ENCODE results near the gene PLD3. TPM values are rescaled to one million over a fixed set of nuclear protein-coding genes. Genes with fewer than 3 reads are reported as not detected.
A peak's percentile ranks its signal among the peaks of the same experiment; 100 is the strongest.

PLD3 gene
- total RNA-seq, 2 experiments from 2014 or later: 109 to 114 TPM

DNA sequence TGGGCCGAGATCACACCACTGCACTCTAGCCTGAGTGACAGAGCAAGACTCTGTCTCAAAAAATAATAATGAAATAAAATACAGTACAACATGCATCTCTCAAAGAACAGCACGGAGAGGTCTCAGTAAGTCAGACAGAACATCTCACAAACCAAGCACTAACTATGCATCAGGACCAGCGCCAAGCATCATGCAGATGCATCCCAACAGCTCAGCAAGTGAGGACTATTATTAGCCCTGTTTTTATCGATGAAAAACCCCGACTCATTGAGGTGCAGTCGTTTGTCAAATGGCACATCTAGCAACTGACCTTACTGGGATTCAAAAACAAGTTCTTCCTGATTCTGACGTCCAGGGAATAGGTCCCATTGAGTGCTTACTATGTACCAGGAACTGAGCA is 4.1 kb upstream of the PLD3 start:
- H3K9me2 ChIP-seq (ENCODE audit: insufficient read depth, low read length): no peaks in the 10 kb centered on the region
- H3K4me2 ChIP-seq (ENCODE audit: low read length): no peak overlapping the region
- TF ChIP-seq, protein P1, sequence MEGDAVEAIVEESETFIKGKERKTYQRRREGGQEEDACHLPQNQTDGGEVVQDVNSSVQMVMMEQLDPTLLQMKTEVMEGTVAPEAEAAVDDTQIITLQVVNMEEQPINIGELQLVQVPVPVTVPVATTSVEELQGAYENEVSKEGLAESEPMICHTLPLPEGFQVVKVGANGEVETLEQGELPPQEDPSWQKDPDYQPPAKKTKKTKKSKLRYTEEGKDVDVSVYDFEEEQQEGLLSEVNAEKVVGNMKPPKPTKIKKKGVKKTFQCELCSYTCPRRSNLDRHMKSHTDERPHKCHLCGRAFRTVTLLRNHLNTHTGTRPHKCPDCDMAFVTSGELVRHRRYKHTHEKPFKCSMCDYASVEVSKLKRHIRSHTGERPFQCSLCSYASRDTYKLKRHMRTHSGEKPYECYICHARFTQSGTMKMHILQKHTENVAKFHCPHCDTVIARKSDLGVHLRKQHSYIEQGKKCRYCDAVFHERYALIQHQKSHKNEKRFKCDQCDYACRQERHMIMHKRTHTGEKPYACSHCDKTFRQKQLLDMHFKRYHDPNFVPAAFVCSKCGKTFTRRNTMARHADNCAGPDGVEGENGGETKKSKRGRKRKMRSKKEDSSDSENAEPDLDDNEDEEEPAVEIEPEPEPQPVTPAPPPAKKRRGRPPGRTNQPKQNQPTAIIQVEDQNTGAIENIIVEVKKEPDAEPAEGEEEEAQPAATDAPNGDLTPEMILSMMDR (conservative IDR thresholded peaks at IDR 0.05; ENCODE audit: low read length): no peak
- ChIA-PET POLR2A (no interaction called here), CTCF (ENCODE audit: unreplicated experiment) (no interaction called here)
- no peak overlapping the region for H3K27ac ChIP-seq (ENCODE audit: low read depth, low read length, poor library complexity, severe bottlenecking)
- no peak overlapping the region for H2AFZ ChIP-seq (ENCODE audit: low read length)
- H3K36me3 ChIP-seq (ENCODE audit: insufficient read depth, low read length): peaks cover 14% of the 10 kb centered on the region; the same call in 1 of the 2 replicates
- no peaks in the 10 kb centered on the region for H4K20me1 ChIP-seq (ENCODE audit: insufficient read depth, low read length)
- no peaks in the 10 kb centered on the region for H3K9me3 ChIP-seq (ENCODE audit: low read length)
- H3K4me1 ChIP-seq (ENCODE audit: insufficient read depth, low read length, poor library complexity, severe bottlenecking): peaks cover 11% of the 10 kb centered on the region
- intact Hi-C loops (cut with micrococcal nuclease; ENCODE audit: unreplicated experiment): no loop called here
- DNase-seq (ENCODE audit: low spot score): no peak
- no peak overlapping the region for H3K4me3 ChIP-seq (ENCODE audit: low read depth, low read length, poor library complexity, severe bottlenecking)
- no TSS peak for BruUV-seq (replicated peaks)
- H3K79me2 ChIP-seq (ENCODE audit: insufficient read depth, low read depth, low read length): peaks cover 21% of the 10 kb centered on the region

DNA sequence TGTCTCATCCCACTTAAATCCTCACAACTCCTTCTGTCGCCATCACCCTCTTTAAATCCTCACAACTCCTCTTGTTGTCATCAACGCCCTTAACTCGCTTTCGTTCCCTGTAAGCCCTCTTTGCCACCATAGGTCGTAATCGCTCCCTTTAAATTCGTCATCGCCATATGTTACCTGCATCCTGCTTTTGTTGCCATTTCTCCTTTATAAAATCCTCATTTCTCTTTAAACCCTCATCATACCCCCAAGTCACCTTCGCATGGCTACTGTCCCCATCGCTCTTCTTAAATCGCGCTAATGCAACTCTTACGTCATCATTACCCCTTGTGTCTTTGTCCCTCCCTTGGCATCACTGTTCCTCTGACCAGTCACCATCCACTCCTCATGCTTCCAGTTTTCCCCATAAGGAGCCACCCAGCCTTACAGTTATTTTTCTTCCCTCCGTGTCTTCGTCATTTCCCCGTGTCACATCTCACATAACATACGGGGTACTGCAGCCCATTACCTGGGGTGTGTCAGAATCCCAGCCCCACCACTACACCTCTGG is 539 bp downstream of the PLD3 start:
- Histone ChIP-seq H3K4me1 (ENCODE audit: insufficient read depth, low read length, poor library complexity, severe bottlenecking) (peaks cover 13% of the 10 kb centered on the region), H3K79me2 (ENCODE audit: insufficient read depth, low read depth, low read length) (peaks cover 23% of the 10 kb centered on the region), H2AFZ (ENCODE audit: low read length) (peak overlapping the region; percentile 80; the same call in 1 of the 2 replicates), H3K4me2 (ENCODE audit: low read length) (peak overlapping the region; percentile 99), H4K20me1 (ENCODE audit: insufficient read depth, low read length) (no peaks in the 10 kb centered on the region), H3K4me3 (ENCODE audit: low read depth, low read length, poor library complexity, severe bottlenecking) (peak overlapping the region; percentile 95), H3K27ac (ENCODE audit: low read depth, low read length, poor library complexity, severe bottlenecking) (peak overlapping the region; percentile 16), H3K36me3 (ENCODE audit: insufficient read depth, low read length) (peaks cover 9% of the 10 kb centered on the region; the same call in 1 of the 2 replicates), H3K9me3 (ENCODE audit: low read length) (no peaks in the 10 kb centered on the region), H3K9me2 (ENCODE audit: insufficient read depth, low read length) (no peaks in the 10 kb centered on the region)
- ChIA-PET CTCF (ENCODE audit: unreplicated experiment) (interaction anchor here (0.7 kb wide), 1 partner anchor 9 kb away, joined by 3 read pairs; no protein-coding TSS in a partner anchor), POLR2A (interaction anchor here (1.1 to 2.1 kb wide), 3 partner anchors 7 to 55 kb away, joined by 3 to 5 read pairs (median 4); no protein-coding TSS in a partner anchor)
- TF ChIP-seq EZH2phosphoT487 (IDR thresholded peaks at IDR 0.05; ENCODE audit: borderline replicate concordance, low read depth, low read length): no peak
- TF ChIP-seq, protein P1 (conservative IDR thresholded peaks at IDR 0.05; ENCODE audit: low read length): no peak
- TSS peak; percentile 86 for BruUV-seq (replicated peaks)
- peak; percentile 25 for DNase-seq (ENCODE audit: low spot score)
- intact Hi-C loops (cut with micrococcal nuclease; ENCODE audit: unreplicated experiment): loop anchor here (1.0 to 5.0 kb wide), 5 partner anchors 16 to 256 kb away; partner anchors contain the start of genes AKT2 and SERTAD3
